ENCODE measurements around the gene KLF16.

The KLF16 gene

DNA sequence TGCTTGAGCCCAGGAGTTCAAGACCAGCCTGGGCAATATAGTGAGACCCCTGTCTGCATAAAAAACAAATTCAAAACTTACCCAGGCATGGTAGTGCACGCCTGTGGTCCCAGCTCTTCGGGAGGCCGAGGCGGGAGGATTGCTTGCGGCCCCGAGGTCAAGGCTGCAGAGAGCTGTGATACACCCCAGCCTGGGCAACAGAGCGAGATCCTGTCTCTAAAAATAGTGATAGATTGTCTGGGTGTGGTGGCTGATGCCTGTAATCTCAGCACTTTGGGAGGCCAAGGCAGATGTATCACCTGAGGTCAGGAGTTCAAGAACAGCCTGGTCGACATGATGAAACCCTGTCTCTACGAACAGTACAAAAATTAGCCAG lies 4.0 kb upstream of the KLF16 start:
- no peak for DNase-seq (ENCODE audit: low read depth)

DNA sequence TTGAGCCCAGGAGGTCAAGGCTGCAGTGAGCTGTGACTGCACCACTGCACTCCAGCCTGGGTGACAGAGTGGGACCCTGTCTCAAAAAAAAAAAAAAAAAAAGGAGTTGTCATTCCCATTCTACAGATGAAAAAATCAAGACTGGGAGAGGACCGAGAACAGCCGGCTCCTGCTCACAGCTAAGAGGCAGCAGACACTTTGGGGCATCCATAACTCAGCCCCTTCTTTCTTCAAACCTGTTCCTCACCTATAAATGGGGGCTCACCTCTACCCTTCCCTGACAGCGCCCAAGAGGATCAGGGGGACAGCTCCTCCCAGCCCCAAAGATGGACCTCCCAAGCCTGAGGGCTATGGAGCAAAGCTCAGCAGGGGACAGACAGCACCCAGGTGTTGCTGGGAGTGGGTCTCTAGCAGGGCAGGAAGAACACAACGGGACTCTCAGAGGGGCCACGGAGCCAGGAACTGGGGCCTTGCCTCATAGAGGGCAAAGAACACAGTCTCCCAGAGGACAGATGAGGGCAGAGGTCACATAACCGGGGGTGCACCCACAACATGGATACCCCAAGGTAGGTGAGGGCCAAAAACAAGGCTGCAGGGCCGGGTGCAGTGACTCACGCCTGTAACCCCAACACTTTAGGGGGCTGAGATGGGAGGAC lies 3.4 kb upstream of the KLF16 start:
- DNase-seq (ENCODE audit: low read depth), result no peak

DNA sequence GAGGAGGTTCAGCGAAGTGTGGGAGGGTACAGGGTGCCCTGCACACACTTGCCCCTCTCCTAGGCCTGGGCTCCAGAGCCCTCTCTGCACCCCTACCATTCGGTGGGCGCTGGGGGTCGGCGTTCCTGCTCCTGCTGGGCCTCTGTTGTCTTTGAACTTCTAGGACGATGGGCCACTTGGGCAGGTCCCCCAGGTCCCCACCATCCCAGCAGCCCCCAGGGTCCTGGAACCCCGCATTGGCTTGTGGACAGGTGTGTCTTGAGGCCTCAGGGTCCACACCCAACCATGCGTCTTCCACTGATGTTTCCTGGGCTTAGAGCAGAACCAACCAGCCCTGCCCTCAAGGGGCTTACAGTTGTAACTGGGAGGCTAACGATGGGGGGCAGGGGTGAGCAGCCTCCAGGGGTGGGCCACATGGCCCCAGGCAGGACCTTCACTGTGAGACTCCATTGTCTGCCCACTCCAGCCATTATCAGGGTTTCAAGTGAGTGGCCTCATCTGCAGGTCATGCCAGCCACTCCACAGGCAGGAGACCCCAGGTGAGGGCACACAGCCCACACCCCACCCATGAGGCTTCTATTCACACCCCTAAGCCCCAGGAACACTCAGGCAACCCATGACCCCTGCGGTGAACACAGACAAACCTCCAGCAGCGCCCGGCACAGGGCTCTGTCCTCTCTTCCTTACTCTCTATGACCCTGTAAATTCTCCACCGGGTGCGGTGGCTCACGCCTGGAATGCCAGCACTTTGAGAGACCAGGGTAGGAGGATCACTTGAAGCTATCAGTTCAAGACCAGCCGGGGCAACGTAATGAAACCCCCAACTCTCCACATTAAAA lies 2.0 kb upstream of the KLF16 start:
- no peak for DNase-seq (ENCODE audit: low read depth)

DNA sequence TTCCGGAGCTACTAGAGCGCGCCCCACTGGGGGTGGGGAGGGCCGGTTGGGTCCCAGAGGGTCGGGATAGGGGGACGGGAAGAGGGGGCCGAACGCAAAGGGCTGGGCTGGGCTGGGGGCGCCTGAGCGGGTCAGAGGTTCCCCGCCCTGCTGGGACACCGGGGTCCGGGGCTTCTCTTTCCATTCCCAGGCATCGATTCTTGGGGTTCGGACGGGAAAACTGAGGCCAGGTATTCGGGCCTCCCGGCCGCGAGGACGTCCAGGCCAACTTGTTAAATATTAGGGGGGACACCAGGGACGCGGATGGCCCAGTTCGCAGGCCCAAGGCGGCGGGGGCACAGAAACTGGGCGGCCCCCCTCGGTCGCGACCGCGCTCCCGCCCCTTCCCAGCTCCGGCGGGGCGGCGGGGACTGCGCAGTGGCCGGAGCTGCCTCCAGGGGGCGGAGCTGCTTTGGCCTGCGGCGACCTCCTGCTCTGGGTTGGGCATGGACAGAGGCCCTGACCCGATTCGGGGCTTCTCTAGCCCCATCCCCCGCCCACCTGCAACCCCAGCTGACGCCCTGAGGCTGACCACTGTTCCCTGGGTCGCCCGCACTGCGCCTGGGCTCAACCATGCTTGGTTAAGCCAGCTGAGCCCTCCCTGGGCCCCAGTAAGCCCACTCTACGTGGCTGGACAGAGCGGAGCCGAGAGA lies 1.2 kb upstream of the KLF16 start:
- DNase-seq (ENCODE audit: low read depth), result peak; percentile 46

DNA sequence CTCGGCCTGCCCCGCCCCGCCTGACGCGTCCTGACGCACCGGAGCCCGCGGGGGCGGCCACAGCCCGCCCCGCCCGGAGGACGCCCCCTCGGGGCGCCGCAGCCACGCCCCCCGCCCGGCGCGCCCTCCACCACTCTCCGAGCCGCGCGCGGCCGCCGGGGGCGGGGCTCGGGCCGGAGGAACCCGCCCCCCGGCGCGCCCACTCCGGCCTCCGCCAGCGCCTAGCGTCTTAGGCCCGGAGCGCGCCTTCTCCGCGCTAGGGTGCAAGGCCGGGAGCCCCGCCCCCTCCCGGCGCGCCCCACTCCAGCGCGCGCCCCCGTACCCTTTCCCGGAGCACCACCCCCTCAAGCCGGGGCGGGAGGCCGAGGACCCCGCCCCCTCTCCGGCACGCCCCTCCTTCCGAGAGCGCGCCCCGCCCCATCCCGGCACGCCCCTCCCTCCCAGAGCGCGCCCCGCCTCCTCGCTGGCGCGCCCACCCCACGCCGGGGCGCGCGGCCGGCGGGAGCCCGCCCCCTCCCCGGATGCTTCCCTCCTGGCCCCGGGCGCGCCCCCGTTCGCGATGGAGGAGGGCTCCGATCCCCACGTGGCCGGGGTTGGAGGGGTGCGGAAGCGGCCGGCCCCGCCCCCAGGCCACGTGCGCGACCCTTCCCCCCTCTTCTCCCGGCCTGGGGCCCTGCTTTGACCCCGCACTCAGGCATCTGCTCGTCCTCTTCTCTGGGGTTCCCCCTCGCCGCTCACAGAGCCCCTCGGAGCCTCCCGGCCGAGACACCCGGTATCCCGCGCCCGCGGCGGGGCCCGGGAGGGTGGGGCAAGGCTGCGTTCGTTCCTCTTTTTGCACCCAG lies 480 bp upstream of the KLF16 start:
- peak; percentile 90 for DNase-seq (ENCODE audit: low read depth)

DNA sequence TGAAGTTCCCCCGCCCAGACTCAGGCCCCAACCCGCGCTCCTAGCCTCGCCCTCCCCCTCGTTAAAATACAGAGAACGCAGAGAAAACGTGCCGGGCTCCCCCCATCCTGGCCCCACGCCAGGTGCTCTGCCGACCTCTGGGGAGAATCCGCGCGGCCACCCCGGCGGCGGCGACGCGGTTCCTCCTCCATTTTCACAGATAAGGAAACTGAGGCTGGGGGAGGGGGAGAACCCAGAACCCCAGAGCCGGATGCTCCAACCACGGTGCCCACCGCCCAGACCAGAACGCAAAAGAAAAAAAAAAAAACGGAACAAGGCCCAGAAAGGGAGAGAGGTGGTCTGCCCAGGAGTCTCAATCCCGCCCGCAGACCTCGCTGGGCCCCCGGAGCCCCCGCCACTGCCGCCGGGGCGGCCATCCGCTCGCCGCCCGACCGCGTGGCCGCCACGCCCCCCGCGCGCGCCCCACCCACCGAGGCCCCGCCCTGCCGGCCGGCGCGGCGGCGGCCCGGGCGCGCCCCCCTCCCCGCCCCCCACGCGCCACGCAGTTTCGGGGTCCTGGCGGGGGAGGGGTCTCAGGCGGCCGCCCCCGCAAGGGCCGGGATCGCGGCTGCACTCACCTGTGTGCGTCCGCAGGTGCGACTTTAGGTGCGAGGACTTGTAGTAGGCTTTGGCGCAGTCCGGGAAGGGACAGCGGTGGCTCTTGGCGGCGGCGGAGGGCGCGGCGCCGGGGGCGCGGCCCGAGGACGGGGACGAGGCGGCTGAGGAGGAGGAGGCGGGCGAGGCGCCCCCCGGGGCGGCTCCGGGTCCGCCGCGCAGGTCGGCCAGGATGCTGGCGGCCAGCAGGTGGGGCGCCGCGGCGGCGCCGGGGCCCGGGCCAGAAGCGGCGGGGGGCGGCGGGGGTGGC lies 703 bp downstream of the KLF16 start:
- no peak for DNase-seq (ENCODE audit: low read depth)

DNA sequence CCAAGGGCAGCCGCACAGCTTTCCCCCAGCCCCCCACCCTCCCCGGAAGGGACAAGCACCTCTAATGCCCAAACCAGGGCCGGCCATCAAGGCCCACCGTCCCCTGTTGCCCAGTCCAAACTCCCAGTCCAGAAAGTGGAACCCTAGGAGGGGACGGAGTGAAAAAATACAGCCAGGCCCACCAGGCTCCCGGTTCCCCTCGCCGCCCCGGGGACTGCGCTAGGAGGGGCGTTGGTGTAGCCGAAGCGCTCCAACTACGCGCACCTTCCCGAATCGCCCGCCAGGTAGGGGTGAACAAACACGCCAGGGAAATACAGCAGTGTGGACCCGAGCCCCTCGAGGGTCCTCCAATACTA lies 1.3 kb downstream of the KLF16 start:
- DNase-seq (ENCODE audit: low read depth), result no peak

DNA sequence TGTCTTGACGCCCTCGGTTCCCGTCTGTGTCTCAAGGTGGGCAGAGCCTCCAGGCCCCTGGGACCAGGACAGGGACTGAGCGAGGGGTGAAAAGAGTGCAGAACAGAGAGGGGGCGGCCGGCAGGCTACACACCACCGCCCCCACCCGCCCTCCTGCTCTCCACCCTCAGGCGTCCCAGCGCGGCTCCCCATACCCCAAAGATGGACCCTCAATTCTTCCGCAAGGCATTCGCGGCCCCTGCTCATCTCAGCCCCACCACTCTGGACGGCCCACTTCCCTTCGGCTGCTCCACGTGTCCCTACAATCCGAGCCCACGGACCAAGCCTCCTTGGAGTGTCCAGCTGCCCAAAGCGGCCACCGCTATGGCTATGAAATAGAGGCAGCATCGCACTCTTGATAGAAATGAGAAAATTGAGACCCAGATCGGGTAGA lies 1.8 kb downstream of the KLF16 start:
- peak; percentile 42 for DNase-seq (ENCODE audit: low read depth)

DNA sequence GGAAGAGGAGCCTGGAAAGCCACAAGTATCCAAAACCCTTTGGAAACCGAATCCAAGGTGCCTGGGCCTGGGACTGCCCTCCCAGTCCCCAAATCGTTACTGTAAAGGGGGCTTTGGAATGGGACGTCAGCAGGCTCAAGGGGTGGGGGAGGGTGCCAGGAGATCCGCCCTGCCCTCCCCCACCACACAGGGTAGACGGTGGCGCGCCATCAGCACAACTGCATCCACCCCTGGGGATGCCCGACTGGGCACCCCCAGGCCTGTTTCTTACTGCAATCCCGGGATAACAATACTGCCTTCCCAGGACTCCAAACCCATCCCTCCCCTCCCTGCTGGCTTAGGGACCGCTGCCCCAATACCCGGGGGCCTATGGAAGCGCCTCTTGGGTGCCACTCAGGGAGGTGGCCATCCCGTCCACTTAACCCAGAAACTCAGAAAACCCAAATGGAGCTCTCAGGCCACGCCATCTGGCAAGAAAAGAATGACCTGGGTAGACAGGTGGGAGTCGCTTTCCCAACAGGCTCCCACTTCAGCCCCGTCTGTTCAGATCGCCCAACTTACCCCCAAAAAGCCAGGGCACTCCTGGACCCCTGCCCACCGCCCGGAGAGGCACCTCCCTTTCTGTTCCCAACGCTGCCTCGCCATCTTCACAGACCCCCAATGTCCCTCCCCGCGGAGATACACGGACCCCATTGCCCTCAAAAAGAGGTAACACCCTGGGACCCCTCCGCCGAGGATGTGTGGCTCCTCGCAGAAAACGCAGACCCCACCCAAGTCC lies 2.4 kb downstream of the KLF16 start:
- DNase-seq (ENCODE audit: low read depth), result no peak

DNA sequence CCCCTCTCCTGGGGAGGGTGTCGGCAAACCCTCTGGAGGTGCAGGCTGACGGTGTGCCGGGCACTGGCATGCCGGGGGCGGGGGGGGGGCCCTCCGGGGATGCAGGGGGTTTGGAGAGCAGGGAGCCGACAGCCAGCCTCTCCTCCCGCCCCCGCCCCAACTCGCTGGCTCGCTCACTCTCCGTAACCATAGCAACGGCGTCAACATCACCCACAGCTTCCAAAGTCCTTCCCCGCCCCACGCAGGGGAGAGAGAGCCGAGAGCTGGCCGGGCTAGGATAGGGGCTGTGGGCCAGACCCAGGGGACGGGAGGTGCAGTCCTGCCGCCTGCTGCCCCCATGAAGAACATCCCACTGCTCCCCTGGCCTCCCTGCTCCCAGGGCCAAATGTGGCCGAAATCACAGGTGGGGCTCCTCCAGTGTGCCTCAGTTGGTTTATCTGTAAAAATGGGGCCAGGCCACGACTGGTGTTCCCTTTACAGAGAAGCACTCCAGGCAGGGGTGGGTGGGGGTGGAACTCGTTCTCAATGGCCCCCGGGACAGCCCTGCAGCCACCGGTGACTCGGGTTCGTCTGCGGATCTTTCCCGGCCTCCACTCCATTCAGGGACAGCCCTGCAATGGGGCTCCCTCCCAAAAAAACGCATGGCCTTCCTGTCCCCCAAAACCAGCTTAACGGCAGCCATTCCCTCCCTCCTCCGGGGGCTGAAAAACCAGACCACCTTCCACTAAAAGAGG lies 3.2 kb downstream of the KLF16 start:
- DNase-seq (ENCODE audit: low read depth), result peak; percentile 76

DNA sequence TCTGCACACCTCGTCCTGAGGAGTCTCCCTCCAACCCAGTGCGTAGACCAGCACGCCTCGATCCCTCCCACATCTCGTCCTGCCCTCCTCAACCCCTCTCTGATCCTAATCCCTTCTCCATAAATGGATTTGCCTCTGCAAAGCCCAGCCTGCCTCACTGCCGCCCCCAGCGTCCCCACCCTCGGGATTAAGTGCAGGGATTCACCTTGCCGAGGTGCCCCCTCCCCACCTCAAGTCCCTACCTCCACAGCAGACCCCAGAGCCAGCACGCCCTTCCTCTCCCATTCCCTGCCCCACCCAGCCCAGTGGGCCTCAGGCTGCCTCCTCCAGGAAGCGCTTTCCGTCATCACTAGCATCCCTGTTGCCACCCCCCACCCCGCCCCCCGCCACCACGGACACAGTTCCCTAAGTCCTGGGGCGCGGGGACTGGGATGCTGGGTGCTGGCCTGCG lies 4.0 kb downstream of the KLF16 start:
- no peak for DNase-seq (ENCODE audit: low read depth)

DNA sequence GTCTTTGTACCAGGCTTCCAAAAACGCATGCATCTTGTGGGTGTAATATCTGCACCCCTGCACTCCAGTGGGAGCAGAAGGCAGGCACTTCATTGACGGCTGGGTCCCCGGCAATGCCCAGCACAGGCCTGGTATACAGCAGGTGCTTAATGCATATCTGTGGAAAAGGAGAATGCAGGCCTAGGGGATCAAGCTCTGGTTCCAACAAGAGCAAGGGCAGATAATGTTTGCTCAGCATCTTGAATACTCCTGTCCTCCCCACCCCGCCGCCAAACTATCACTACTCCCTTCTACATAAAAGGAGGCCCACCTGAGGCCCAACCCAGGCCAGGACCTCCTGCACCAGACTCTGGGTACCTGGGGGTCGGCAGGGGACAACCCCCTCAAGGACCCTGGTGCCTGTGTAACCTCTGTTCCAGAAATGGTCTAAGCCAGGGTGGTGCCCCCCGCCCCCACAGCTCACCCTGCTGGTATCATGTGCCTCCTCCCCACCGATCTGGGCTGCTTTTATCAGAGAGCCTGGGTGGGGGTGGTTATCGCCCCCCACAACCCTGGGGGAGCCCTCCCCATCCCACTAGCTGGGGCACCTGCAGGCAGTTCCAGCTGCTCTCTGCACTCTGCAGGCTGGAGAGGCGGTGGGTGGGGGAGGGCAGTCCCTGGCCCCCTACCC lies 4.8 kb downstream of the KLF16 start:
- DNase-seq (ENCODE audit: low read depth), result no peak

DNA sequence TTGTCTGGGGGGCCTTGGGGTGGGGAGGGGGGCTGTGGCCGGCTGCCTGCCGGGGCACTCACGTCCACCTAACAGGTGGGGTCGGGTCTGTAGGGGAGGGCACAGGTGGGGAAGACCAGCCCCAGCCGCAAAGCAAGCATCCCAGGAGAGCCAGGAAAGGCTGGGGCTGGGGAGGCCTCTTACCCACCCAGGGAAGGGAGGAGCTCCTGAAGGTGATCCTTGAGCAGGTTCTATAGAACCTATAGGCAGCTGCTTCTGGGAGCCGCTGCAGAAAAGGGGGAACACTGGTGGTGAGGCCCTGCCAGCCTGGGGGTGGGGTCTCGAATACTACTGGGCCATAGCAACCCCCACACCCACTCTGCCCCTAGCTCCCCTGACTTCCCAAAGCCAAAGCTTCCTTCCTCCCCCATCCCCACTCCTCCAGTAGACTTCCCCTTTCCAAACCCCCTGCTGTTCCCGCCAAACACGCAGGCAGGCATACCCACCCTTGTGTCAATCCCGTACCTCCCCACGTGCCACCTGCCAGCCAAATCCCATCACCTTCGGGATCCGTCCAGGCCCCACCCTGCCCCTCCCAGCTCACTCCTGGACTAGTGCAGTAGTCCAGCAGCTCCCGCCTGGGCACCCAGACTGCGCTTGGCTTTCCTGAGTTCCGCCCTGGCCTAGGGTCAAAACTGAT lies 5.6 kb downstream of the KLF16 start:
- DNase-seq (ENCODE audit: low read depth), result no peak

DNA sequence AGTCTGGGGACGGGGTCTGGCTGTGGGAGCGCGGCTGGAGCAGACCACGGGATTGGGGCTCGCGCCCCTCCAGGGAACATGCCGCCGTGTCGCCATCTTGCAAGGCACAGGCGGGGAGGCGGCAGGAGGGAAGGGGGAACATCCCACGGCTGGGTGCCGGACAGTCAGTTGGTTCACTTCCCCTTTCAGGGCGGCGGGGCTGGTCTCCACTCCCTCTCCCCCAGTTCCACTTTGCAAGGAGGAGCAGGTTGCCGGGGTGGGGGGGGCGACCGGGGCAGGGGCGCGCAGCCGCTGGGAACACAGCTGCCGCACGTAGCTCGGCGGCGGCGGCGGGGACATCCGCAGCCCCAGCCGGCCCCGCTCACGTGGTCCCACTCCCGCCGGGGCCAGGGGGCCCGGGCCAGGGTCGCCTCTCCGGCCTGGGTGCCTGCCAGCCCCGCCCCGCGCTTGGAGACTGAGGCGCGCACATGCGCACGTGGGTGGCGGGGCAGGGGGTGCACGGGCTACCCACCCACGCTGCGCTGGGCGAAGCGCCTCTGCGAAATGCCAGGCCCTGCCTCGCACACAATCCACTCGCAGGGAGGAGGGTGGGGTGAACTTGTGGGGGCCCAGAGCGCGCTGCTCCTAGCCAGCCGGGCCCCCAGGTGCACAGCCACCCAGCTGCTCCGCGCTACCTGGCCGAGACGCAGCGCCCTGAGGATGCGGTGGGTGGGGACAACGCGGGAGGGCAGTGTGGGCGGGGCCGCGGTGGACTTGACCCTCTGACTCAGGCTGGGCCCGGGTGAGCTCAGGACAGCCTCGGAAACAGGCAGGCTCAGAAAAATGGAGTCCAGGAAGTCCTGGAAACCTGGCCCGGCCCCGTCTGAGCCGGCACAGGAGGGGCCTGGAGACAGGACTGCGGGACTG lies 6.4 kb downstream of the KLF16 start:
- DNase-seq (ENCODE audit: low read depth), result peak; percentile 80

DNA sequence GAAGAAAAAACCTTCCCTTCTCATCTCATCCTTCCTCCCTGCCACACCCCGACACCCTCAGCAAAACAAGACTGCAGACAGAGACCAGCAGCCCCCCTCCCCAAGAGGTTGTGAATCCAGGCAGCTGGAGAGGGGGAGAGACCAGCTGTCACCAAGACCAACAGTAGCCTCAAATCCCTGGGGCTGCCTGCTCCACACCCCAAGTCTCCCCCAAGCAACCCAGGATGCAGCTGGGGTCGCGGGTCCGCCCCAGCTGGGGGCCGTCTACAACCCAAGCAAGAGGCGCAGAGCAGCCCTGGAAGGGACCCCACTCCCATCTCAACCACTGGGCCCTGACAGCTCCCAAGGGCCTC lies 7.1 kb downstream of the KLF16 start:
- DNase-seq (ENCODE audit: low read depth), result no peak

DNA sequence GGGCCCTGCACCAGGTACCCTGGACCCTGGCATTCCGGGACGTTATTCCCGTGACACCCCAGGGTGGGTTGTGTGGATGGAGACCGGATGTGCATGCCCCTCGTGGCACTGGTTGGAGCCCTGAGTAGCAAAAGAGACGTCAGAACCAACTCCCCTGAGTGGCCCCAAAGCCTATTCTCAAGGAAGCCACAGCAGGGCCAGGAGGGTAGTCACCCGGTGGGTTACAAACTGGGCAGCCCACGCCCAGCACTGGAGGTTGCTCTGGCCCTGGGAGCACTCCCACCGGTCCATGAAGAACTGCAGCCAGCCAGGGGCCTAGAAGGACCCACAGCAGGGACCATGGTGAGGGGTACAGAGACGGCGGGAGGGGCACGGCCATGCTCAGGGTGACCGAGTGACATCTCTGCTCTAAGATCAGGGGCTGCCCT lies 7.5 kb downstream of the KLF16 start:
- no peak for DNase-seq (ENCODE audit: low read depth)

DNA sequence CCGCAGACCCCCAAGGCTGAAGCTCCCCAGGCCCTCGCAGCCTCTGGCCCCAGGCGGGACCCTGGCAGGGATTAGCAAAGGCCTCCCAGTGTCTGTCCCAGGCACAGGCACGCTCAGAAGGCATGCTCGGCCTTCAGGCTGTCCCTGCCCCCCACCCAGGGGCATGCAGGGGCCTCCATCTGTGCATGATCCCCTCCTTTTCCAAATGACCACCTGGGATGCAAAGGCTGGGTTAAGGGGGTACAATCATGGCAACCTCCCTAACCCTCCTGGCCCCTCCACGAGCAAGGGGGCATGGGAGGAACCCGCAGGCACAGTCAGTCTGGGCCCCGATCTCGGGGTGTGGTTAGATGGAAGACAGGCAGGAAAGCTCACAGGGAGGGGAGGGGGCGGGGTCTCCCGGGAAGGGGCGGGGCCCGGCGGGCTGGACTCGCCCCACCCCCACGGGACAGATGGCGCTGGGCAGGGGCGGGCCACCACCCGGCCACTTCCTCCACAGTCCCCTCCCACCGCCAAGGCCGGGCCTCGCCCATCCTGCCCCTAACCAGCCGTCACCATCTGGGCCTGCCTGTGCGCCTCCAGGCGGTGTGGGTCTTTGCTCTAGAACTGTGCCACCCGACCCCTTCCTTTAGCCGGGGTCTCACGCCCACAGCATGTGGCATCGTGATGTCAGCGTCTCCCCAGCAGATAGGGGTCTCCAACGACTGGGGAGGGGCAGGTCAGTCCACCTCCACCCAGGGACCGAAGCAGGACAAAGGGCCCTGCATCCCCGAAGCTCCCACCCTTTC lies 8.1 kb downstream of the KLF16 start:
- peak; percentile 76 for DNase-seq (ENCODE audit: low read depth)
